Measurements from ENCODE around the gene DBT. TPM values are rescaled to one million over a fixed set of nuclear protein-coding genes. Genes with fewer than 3 reads are reported as not detected.

DBT gene
- polyA plus RNA-seq, 1 donor from 2014 or later = 9.0 TPM

DNA sequence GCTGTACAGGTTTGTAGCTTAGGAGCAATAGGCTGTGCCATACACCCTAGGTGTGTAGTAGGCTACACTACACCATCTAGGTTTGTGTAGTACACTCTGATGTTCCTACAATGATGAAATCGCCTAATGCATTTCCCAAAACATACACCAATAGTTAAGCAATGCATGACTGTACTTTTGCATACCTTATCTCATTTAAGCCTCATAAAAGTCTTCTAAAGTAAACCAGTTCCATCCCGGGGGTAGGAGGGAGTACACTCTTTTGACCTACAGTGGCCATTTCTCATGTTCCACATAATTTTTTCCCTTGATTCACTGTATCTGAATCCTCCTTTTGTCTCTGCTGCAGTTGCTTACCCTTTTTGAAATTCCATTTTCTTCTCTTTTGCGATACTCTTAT is 104.5 kb downstream of the DBT start:
- Histone ChIP-seq H3K4me2 (ENCODE audit: low read length) (no peak overlapping the region), H3K79me2 (replicated peaks; ENCODE audit: insufficient read depth, low read length) (no peaks in the 10 kb centered on the region), H3K9me3 (ENCODE audit: low read length) (no peaks in the 10 kb centered on the region), H4K20me1 (ENCODE audit: insufficient read depth) (no peaks in the 10 kb centered on the region), H3K9me2 (ENCODE audit: insufficient read depth, low read length) (no peaks in the 10 kb centered on the region), H3K36me3 (ENCODE audit: insufficient read depth, low read length) (peaks cover 12% of the 10 kb centered on the region), H3K4me3 (ENCODE audit: low read length) (no peak overlapping the region), H3K9ac (ENCODE audit: low read length) (no peak overlapping the region), H2AFZ (ENCODE audit: low read depth, low read length) (no peak overlapping the region), H3F3A (ENCODE audit: insufficient read depth, low read length, poor library complexity, severe bottlenecking) (no peaks in the 10 kb centered on the region), H3K27me3 (ENCODE audit: insufficient read depth, low read depth, low read length) (no peaks in the 10 kb centered on the region), H3K27ac (ENCODE audit: low read length) (no peak overlapping the region)
- TF ChIP-seq RAD21 (conservative IDR thresholded peaks at IDR 0.05) (no peak), POLR2AphosphoS5 (IDR thresholded peaks at IDR 0.05) (no peak), TAF1 (IDR thresholded peaks at IDR 0.05; ENCODE audit: low read depth) (no peak), EP300 (conservative IDR thresholded peaks at IDR 0.05; ENCODE audit: poor library complexity, severe bottlenecking) (no peak), EZH2 (IDR thresholded peaks at IDR 0.05; ENCODE audit: borderline replicate concordance, insufficient read depth, low read length, poor library complexity, severe bottlenecking) (no peak), MXI1 (conservative IDR thresholded peaks at IDR 0.05; ENCODE audit: poor library complexity, severe bottlenecking) (no peak), SMC3 (conservative IDR thresholded peaks at IDR 0.05; ENCODE audit: poor library complexity) (no peak)
- TF ChIP-seq, protein P1, sequence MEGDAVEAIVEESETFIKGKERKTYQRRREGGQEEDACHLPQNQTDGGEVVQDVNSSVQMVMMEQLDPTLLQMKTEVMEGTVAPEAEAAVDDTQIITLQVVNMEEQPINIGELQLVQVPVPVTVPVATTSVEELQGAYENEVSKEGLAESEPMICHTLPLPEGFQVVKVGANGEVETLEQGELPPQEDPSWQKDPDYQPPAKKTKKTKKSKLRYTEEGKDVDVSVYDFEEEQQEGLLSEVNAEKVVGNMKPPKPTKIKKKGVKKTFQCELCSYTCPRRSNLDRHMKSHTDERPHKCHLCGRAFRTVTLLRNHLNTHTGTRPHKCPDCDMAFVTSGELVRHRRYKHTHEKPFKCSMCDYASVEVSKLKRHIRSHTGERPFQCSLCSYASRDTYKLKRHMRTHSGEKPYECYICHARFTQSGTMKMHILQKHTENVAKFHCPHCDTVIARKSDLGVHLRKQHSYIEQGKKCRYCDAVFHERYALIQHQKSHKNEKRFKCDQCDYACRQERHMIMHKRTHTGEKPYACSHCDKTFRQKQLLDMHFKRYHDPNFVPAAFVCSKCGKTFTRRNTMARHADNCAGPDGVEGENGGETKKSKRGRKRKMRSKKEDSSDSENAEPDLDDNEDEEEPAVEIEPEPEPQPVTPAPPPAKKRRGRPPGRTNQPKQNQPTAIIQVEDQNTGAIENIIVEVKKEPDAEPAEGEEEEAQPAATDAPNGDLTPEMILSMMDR (IDR thresholded peaks at IDR 0.05; ENCODE audit: poor library complexity, severe bottlenecking) = no peak
- TF ChIP-seq, protein P2, sequence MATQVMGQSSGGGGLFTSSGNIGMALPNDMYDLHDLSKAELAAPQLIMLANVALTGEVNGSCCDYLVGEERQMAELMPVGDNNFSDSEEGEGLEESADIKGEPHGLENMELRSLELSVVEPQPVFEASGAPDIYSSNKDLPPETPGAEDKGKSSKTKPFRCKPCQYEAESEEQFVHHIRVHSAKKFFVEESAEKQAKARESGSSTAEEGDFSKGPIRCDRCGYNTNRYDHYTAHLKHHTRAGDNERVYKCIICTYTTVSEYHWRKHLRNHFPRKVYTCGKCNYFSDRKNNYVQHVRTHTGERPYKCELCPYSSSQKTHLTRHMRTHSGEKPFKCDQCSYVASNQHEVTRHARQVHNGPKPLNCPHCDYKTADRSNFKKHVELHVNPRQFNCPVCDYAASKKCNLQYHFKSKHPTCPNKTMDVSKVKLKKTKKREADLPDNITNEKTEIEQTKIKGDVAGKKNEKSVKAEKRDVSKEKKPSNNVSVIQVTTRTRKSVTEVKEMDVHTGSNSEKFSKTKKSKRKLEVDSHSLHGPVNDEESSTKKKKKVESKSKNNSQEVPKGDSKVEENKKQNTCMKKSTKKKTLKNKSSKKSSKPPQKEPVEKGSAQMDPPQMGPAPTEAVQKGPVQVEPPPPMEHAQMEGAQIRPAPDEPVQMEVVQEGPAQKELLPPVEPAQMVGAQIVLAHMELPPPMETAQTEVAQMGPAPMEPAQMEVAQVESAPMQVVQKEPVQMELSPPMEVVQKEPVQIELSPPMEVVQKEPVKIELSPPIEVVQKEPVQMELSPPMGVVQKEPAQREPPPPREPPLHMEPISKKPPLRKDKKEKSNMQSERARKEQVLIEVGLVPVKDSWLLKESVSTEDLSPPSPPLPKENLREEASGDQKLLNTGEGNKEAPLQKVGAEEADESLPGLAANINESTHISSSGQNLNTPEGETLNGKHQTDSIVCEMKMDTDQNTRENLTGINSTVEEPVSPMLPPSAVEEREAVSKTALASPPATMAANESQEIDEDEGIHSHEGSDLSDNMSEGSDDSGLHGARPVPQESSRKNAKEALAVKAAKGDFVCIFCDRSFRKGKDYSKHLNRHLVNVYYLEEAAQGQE (IDR thresholded peaks at IDR 0.05; ENCODE audit: borderline replicate concordance) = no peak

DNA sequence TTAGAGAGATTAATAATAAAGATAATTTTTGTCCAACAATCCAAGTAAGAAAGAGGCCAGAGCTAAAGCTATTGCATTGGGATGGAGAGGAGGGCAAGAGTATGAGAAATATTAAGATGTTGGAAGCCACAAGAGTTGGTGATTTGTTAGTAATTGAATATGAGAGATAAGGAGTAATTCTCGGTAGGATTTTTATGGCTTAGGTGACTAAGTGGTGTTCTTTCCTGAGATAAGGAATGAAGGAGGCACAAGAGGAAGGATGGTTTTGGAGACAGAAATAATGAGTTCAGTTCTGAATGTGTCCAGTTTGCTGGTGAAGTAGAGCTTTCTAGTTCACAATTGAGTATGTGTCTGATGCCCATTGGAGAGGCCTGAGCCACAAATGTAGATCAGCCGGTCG is 107.3 kb downstream of the DBT start:
- Histone ChIP-seq H3K27me3 (ENCODE audit: insufficient read depth, low read depth, low read length) (no peaks in the 10 kb centered on the region), H3K4me2 (ENCODE audit: low read length) (no peak overlapping the region), H3K4me3 (ENCODE audit: low read length) (no peak overlapping the region), H3K79me2 (replicated peaks; ENCODE audit: insufficient read depth, low read length) (no peaks in the 10 kb centered on the region), H3K9me3 (ENCODE audit: low read length) (no peaks in the 10 kb centered on the region), H4K20me1 (ENCODE audit: insufficient read depth) (no peaks in the 10 kb centered on the region), H3K27ac (ENCODE audit: low read length) (no peak overlapping the region), H2AFZ (ENCODE audit: low read depth, low read length) (no peak overlapping the region), H3K9me2 (ENCODE audit: insufficient read depth, low read length) (no peaks in the 10 kb centered on the region), H3F3A (ENCODE audit: insufficient read depth, low read length, poor library complexity, severe bottlenecking) (no peaks in the 10 kb centered on the region), H3K36me3 (ENCODE audit: insufficient read depth, low read length) (peaks cover 12% of the 10 kb centered on the region), H3K9ac (ENCODE audit: low read length) (no peak overlapping the region)
- TF ChIP-seq TAF1 (IDR thresholded peaks at IDR 0.05; ENCODE audit: low read depth) = no peak
- TF ChIP-seq MXI1 (conservative IDR thresholded peaks at IDR 0.05; ENCODE audit: poor library complexity, severe bottlenecking) = no peak
- no peak for TF ChIP-seq EZH2 (IDR thresholded peaks at IDR 0.05; ENCODE audit: borderline replicate concordance, insufficient read depth, low read length, poor library complexity, severe bottlenecking)
- TF ChIP-seq, protein P1 (IDR thresholded peaks at IDR 0.05; ENCODE audit: poor library complexity, severe bottlenecking) = no peak
